GM19351 (cell line): ENCODE results near the gene FBXL7.

Source experiments
- ATAC-seq: cut with Tn5 transposase; IDR thresholded peaks from one replicate; pipeline ENCODE4 v1.9.1; 2021; ENCODE audit warnings: mild to moderate bottlenecking, moderate library complexity; ENCODE audit not compliant: unreplicated experiment

FBXL7 gene

DNA sequence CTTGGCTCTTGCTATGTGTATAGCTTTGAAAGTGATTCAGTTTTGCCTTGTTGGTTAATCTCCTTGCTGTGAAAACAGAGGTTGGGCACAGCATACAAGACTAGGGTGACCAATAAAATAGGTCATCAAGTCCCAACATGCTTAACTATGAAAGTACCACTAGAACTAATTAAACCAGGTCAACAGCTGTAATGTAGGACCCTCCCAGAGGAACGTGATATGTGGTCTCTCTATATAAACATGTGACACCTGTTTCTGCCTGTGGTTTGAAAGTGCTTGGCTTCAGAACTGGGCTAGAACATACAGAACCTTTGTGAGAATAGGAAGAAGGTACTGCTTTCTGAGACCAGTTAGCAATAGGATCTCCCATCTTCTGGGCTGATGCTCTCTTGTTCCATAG lies 297.1 kb downstream of the FBXL7 start:
- no peak for ATAC-seq

DNA sequence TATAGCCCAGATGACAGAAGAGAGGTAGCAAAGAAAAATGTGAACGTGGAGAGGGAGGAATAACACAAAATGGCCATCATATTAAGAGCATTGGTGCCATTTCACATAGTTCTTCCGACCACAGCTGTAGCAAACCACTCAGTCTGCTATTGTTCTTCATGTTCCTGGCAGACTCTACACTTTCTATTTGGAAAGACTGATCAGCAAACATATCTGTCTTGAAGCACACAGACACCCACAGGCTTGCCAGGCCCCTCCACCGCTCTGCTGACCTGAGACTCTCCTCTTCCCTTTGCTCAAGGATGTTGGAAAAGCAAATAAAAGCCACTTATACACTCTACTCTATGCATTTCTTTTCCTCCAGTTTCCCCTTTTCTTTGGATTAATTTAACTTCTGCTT lies 298.0 kb downstream of the FBXL7 start:
- ATAC-seq: no peak

DNA sequence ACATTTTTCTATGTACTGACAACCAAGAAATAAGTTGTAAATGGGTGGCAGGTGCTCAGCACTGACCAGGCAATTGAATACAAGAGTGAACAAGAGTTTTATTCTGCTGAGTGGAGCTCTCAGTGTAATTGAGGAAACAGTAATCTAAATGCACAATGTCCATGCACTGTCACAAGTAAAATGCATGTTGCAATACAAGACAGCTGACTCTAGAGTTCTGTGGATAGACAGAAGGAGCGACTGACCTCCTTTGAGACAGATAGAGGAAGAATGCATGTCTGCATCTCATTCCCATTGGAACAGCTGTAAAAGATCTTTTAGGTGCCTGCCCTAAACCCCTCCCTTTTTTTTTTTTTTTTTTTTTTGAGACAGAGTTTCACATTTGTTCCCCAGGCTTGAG lies 299.0 kb downstream of the FBXL7 start:
- no peak for ATAC-seq

DNA sequence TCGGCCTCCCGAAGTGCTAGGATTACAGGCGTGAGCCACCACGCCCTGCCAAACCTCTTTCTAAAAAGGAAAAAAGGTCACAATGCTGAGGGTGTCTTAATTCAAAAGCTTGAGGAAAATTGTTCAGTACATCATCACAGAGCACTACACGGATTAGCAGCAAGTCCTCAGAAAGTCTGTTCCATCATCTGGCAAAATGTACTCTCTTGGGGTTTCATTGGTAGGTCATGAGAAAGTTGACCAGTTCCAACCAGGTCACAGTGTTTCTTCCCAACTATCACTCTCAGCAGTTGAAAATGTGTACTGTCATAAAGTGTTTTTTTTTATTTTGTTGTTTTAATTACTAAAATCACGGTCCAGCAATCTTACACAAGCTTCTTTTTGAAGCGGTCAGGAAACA lies 299.6 kb downstream of the FBXL7 start:
- no peak for ATAC-seq

DNA sequence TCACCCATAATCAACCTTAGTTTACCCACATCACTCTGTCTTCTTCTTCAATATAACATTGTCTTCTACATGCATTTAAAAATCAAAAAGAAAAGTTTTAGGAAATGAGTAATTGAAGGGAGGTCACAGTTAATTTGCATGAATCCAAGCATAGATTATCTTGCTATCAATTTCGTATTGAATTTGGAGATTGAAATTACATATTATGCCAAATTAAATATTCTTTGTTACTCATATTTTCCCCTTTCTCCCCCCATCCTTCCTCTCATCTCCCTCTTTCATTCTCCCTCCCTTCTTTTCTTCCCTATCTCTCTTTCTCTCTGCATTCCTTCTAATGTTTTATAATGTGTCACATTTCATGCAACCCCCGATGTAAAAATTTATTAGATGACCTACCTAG lies 303.3 kb downstream of the FBXL7 start:
- ATAC-seq: no peak

DNA sequence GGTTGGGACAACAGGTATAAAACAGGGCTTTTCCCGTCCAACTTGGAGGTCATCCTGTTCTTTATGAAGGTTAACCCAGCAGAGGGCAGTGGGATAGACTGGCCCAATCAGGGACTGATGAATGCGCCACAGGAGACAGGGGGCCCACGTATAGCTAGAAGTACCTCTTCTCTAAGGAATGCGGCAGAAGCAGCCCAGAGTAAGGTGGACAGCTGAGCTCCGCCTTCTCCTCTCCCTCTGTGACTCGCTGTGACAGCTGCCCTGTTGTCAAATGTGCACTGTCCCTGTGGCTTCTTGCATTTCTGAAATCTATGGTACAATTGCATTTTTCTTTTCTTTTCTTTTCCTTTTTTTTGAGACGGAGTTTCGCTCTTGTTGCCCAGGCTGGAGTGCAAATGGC lies 306.6 kb downstream of the FBXL7 start:
- ATAC-seq: no peak

DNA sequence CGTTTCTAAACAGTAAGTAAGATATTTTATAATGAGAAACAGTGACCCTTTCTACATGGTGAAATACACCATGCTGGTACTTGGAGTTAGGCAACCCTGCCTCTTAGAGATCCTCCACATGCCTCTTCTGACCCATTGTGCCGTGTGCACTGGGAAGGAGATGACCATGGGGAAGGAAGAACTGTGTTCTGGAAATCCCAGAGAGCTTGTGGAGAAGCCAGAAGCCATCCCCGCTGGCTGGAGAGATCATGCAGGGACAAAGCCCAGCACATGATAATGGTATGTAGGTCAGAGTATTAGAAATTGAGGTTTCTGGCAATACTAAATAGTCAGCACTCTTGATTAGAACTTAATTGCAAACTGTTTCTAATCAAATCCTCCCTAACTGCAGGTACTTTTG lies 307.3 kb downstream of the FBXL7 start:
- no peak for ATAC-seq

DNA sequence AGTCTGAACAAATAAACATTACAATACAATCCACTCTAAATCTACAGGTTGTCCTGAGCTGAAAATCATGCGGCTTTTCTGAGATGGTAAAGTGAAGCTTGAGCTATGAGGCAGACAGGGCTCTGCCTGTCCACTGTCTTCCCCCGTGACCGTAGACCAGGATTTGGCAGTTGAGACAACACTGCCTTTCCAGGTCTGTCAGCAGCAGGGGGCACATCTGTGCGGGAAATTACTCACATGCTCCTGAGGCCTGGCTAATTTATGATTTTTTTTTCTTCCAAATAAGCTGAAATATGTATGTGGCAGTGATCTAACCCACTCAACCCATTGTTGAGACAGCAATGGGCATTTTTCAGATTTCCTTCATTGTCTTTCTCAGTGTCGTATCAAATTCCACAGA lies 307.9 kb downstream of the FBXL7 start:
- ATAC-seq: no peak

DNA sequence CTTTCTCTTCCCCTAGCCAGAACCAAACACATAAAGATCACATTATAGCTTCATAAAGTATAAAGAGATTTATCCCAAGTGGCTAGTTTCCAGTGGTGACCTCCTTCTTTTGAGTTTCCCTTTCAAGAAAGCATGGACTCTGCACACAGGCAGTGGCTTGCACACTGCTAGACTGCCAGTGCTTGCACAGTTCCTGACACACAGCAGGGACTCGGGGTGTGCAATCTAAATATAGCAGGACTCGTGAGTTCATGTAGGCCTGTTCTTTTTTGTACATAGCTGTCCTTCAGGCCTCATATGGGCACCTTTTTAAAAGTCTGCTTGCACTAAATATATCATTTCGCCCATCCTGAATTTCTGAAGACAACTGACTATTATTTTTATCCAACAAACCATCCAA lies 308.6 kb downstream of the FBXL7 start:
- ATAC-seq: no peak

DNA sequence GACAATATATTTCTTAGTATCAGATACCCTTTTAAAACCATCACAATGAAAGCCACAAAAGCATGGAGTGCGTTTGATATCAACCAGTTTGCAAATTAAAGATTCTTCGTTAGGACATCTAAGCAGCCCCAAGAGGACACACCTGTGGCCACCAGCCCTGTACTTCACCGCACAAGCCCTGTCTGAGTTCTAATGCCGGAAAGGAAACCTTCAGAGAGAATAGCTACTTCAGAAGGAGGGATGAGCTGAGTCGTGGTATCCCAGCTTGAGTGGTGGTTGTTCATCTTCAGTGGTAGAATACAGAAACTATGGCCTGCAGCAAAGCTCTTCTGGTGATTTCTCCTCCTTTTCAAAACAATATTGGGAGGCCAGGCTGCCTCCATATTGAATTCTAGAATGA lies 319.6 kb downstream of the FBXL7 start:
- ATAC-seq: no peak

DNA sequence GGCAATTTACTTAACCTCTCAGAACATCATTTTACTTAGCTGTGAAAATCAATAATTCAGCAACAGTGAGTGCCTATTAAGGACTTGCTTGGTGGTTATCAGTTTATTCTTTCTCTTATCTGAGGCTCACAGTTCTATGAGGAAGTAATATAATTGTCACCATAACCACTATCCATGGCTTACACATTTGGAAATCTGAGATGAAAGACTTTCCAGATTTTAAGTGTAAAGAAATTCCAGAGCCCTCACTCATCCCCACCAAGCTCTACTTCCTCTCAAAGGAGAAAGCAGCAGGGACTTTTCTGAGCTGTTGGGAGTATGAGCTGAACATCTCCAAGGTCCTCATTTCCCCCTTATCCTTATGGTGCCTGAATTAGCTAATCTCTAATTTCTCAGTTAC lies 321.5 kb downstream of the FBXL7 start:
- ATAC-seq: no peak

DNA sequence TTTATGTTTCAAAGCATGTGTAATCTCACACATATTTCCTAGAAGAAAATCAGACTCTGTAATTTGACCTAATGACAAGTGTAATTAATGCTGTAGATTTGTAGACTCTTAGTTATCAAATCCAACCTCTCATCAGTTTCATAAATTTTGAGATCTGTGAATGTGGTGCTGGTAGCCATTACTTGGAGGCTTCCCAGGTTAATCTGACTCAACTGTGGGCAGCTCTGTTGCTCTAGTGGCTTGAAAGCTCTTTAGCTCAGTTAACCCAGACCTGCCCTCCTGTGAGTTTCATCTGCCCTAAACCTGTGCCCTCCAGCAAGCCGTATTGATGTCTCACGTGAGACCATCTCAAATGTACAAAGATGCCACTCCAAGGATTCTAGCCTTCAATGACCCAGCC lies 323.4 kb downstream of the FBXL7 start:
- ATAC-seq: no peak

DNA sequence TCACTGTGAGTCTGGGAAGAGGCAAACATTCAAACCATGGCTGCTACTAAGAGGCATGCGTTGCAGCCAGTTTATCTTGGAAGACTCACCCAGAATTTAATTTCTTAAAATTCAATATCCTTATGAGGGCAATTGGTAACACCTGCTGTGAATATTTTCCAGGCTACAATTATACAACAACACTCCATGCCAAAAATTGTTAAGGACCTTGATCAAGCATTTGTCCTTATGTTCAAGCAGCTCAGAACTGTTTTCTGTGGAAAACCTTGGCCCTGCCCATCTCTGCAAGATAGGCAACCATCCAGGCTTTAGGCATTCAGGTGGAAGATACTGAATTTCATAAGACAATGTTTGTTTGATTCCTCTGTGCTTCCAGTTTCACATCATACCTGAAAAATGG lies 327.8 kb downstream of the FBXL7 start:
- ATAC-seq: no peak

DNA sequence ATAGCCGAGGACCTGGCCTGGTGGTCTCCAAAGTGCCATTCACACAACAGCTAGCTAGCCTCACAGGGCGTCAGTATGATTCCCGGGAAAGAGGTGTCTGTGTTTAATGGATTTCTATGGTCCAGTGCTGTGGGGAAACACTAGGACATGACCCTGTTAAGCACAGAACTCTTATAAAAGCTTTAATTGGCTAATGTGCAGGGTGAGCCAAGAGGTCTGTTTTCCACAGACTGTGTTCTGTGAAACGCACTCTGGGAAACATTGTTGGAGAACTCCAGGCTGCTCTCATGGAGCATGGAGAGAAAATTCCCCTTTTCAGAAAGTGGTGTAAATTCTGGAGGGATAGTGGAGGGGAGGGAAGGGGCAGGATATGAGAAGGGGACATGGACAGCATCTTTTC lies 331.4 kb downstream of the FBXL7 start:
- ATAC-seq: no peak

DNA sequence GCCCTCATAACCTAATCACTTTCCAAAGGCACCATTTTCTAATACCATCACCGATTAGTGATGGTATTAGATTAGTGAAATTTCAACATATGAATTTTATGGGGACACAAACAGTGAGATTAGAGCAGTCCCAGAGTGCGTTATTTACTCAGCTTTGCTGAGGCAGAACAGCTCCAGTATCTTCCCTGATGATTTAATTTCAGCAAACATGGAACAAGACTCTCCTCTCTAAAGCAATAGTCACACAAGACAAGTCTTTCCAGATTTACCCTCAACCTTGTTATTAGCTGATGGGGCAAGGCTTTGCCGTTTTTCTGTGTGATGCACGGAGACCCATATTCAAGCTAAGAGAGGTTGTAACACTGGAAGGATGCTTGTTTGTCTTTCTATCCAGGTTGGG lies 333.4 kb downstream of the FBXL7 start:
- ATAC-seq: no peak

DNA sequence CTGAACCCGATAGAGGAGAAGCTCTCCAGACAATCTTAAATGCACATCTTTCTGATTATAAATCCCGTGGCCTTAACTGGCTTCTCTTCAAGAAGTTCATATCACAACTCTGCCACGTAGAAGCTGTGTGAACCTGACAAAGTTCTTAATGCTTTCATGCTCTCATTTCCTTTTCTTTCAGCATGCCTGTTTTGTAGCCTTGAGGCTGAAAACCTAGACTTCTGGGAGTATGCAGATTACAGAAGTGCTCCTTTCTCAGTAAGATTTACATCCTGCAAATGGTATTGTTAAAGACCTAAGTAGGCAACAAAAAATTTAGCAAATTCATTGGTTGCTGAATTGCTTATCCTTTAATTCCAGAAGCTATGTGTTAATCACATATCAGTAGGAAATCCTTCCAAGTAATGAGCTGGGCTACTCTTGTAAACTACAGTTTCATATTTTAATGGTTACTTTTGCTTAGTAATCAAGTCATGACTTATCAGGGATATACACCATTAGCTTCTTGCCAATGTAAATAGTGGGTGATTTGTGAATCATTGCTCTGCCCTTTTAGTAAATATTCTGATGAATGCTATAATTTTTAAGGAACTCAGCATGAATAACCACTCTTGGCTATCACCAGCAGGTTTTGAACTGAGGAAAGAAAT lies 334.7 kb downstream of the FBXL7 start:
- ATAC-seq: no peak

DNA sequence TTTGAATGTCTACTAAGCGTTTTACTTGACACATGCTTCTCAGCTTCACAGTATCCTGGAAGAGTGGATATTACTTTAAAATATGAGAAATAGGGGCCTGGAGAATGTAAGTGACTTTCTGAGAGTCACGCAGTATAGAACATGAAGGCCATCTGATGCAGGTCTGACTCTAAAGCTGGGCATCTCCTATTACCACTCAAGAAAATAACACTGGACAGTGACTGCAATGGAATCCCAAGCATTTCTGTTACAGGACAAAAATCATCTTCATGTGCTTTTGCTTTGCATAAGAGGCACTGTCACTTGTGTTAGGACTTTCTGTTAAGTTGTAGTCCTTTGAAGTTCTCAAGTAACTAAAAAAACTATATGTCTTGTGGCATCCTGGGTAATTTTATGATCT lies 335.5 kb downstream of the FBXL7 start:
- no peak for ATAC-seq

DNA sequence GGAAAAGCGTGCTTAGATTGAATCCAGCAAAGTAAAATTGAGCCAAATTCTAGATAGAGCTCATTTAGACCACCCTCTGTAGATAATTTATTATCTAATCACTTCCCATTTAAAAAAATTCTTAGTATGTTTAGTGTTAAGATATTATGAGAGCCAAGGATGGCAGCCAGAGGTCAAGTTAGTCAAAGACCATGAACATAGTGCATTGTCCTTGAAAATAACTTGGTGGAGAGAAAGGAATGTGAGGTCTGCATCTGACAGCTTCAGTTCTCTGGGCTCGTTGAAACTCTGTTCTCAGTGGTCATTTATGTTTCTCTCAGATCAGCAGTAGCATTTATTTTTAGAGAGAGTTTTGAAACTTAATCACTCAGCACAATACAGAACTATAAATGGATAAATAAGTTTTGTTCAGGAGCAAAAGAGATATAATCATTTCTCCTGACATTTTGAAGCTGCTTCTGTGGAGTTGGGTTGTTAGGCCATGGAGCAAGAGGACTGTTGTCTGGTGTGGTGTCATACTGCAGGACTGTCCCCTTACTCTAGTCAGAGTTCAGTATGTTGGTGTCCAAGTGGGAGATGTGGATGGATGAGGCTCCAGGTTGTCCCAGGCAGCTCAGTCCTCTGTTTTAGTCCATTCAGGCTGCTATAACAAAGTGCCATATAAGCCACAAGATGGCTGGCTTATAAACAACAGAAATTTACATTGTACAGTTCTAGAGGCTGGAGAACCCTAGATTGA lies 337.7 kb downstream of the FBXL7 start:
- no peak for ATAC-seq

DNA sequence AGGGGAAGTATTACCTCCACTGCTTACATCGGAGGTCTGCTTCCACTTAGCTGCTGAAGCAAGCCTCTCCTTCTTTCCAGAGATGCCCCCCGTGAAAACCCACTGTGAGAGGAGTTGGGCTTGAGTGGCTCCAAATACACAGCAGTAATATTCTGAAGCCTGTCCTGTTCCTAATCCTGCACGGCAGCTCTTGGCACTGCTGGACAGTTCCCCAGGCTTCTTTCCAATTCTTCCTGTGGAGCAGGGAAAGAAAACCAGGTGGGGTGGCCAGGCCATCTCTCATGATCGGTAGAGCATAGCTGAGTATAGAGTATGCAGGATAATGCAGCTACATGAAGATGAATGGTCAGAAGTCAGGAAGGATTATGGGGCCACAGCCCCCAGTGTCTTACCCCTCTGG lies 344.3 kb downstream of the FBXL7 start:
- no peak for ATAC-seq

DNA sequence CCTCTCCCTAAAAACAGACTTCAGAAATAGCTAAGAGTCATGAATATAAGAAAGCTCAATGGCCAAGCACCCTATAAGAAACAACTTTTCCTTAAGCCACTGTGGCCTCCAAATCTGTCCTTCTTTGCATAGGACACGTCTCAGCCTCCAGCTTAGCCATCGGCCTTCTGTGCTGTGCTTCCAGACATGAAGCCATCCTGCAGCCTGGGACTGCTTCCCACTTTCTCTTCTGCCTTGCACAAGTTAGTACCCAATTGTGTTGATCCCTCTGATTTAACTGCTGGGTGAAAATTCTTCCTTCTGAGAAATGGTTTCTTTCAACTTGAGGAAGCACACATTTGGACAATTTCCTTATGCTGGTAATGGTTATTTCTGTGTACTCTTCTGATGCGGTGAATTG lies 344.9 kb downstream of the FBXL7 start:
- no peak for ATAC-seq

DNA sequence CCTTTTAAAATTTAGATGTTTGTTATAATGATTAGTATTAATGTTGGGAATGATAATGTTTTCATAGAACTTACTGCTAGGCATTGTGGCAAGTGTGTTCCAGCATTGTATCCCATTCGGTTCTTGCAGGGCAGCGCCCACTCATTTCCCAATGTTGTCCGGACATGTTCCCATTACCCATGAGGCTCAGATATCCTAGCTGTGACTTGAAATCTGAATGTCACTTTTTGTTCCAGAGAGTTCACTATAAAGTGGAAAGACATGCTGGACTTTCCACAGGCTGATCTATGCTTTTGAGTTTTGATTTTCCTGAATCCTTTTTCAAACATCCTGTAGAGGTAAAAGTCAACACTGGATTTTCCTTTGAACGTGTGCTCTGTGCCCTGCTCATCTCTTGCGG lies 350.6 kb downstream of the FBXL7 start:
- no peak for ATAC-seq

DNA sequence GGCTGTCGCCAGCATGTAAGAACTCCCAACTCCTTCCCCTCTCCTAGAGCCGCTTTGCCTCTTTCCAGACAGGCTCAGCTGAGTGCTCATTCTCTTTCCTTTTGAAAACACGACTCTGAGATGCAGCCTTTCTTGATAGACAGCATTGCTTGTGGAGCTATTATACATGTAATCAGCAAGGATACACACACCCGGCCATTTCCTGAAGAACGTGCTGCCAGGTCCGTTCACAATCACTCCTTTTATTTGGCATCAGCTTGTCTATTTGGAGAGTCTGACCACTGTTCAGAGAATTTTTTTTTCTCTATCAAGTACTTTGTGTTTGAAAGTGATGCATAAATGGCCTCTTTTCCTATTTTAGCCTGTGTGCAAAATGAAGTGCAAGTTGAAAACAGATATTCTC lies 351.0 kb downstream of the FBXL7 start:
- no peak for ATAC-seq

DNA sequence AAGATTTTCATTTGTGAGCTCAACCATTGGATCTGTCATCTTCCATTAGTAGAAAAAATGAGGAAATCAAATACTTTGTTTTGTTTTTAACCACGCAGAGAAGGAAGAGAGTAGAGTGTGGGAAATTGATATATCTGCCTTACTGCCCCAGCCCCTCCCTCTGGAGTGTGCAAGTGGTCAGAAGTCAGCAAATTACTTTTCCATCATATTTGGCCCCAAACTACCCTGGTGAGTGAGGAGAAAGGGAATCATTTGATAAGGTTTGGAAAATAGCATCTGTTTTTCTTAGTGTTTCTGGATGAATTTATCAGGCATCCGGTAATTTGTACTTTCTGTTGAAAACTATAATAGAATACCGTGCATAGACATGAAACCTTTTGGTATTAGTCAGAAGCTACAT lies 352.2 kb downstream of the FBXL7 start:
- no peak for ATAC-seq
